NK-92 treated with Interleukin-12 subunit alpha and Interleukin-12 subunit beta, amount 100 ng/mL, for 24 hours (cell line): ENCODE data around the gene HOOK2.

ENCODE experiments used
- DNase-seq: peaks from one replicate; lab custom pipeline; 2025; lab: John Stamatoyannopoulos, UW

Gene HOOK2

GRCh38 chr19:12783291-12783848 lies 8.0 kb upstream of the HOOK2 start:
- no peak for DNase-seq

- DNase-seq, result peak; percentile 68
These were observed 7.3 kb upstream of the HOOK2 start for GRCh38 chr19:12782424-12783290.

GRCh38 chr19:12782174-12782423 lies 6.7 kb upstream of the HOOK2 start:
- DNase-seq, result no peak

GRCh38 chr19:12779162-12779993 lies 4.0 kb upstream of the HOOK2 start:
- no peak for DNase-seq

GRCh38 chr19:12778905-12779161 lies 3.5 kb upstream of the HOOK2 start:
- DNase-seq, result no peak

GRCh38 chr19:12778017-12778904 lies 2.9 kb upstream of the HOOK2 start:
- DNase-seq, result no peak

- peak; percentile 66 for DNase-seq
These were observed 2.1 kb upstream of the HOOK2 start for GRCh38 chr19:12777217-12778016.

GRCh38 chr19:12773571-12773970 lies 1.8 kb downstream of the HOOK2 start:
- DNase-seq, result no peak

GRCh38 chr19:12772323-12772722 lies 3.0 kb downstream of the HOOK2 start:
- DNase-seq, result no peak

- DNase-seq, result no peak
These were observed 4.4 kb downstream of the HOOK2 start for GRCh38 chr19:12770922-12771321.

- DNase-seq, result no peak
These were observed 5.7 kb downstream of the HOOK2 start for GRCh38 chr19:12769689-12770088.

- no peak for DNase-seq
These were observed 7.7 kb downstream of the HOOK2 start for GRCh38 chr19:12767666-12768065.

- no peak for DNase-seq
These were observed 8.2 kb downstream of the HOOK2 start for GRCh38 chr19:12767150-12767549.

GRCh38 chr19:12766051-12766521 lies 9.3 kb downstream of the HOOK2 start:
- DNase-seq, result no peak

- no peak for DNase-seq
These were observed 10.7 kb downstream of the HOOK2 start for GRCh38 chr19:12764698-12765097.

GRCh38 chr19:12763100-12763499 lies 12.3 kb downstream of the HOOK2 start:
- DNase-seq, result no peak

- DNase-seq, result no peak
These were observed 15.7 kb downstream of the HOOK2 start for GRCh38 chr19:12759686-12760085.

GRCh38 chr19:12757544-12758274 lies 17.6 kb downstream of the HOOK2 start:
- no peak for DNase-seq

- DNase-seq, result no peak
These were observed 19.0 kb downstream of the HOOK2 start for GRCh38 chr19:12756150-12756883.
